K562 (cell line): ENCODE measurements around the gene RNU6-7.

Source experiments
- CHD2 ChIP-seq: IDR thresholded peaks from 2 replicates; pipeline ENCODE4 v1.6.1; 2011; ENCODE audit warnings: low read depth, low read length
- EZH2 ChIP-seq: IDR thresholded peaks from 2 replicates; pipeline ENCODE4 v1.6.1; 2012; ENCODE audit warnings: low read depth, mild to moderate bottlenecking, inconsistent platforms, low read length, borderline replicate concordance
- HMG20B ChIP-seq: fragments of 250-450 bp; sonication (Bioruptor Pico); IDR thresholded peaks from 2 replicates; pipeline ENCODE4 v1.5.0; 2021; ENCODE audit warnings: mild to moderate bottlenecking
- HNRNPH1 ChIP-seq: fragments of 200-400 bp; formaldehyde crosslinking; optimal IDR thresholded peaks from 2 replicates; pipeline ENCODE3; 2017; ENCODE audit warnings: low read depth, mild to moderate bottlenecking, low read length, moderate library complexity
- ILF3 ChIP-seq: fragments of 450-650 bp; IDR thresholded peaks from 2 replicates; pipeline ENCODE4 v1.6.1; 2018; ENCODE audit warnings: antibody characterized with exemption, mild to moderate bottlenecking, moderate library complexity, borderline replicate concordance
- PREB ChIP-seq: sonication (generic); formaldehyde crosslinking; IDR thresholded peaks from 2 replicates; pipeline ENCODE4 v1.8.1; 2023; ENCODE audit warnings: mild to moderate bottlenecking, missing genetic modification reagents
- RAD21 ChIP-seq, 2 experiments: fragments of 250-450 bp in 1 of 2; fragments of 450-650 bp in 1 of 2; sonication (Bioruptor Pico) in 1 of 2; formaldehyde crosslinking in 1 of 2; IDR thresholded peaks in 1 of 2; conservative IDR thresholded peaks in 1 of 2; 2 replicates each; pipeline versions ENCODE4 v1.4.0 to v1.8.0; 2020 to 2022; ENCODE audit warnings: mild to moderate bottlenecking in 2 of 2, moderate library complexity in 1 of 2
- SETDB1 ChIP-seq: IDR thresholded peaks from one replicate; pipeline ENCODE4 v1.6.1; 2012; ENCODE audit warnings: low read length, control low read depth, inconsistent platforms
- TCF3 ChIP-seq: sonication (generic); formaldehyde crosslinking; IDR thresholded peaks from 2 replicates; pipeline ENCODE4 v1.4.0; 2020; ENCODE audit warnings: mild to moderate bottlenecking, missing genetic modification reagents
- ZBTB43 ChIP-seq: sonication (generic); formaldehyde crosslinking; IDR thresholded peaks from 2 replicates; pipeline ENCODE4 v1.8.0; 2023; ENCODE audit warnings: mild to moderate bottlenecking, missing genetic modification reagents
- ZHX1 ChIP-seq: fragments of 150-350 bp; conservative IDR thresholded peaks from 2 replicates; pipeline ENCODE4 v1.6.1; 2014; ENCODE audit warnings: low read length
- ZNF696 ChIP-seq: fragments of 250-450 bp; sonication (Bioruptor Pico); conservative IDR thresholded peaks from 2 replicates; pipeline ENCODE4 v1.4.0; 2020; ENCODE audit warnings: mild to moderate bottlenecking, moderate library complexity

- no peak for TF ChIP-seq HMG20B (CRISPR knock-in tag)
- TF ChIP-seq PREB (CRISPR knock-in tag): no peak
- no peak for TF ChIP-seq SETDB1
- TF ChIP-seq TCF3 (CRISPR knock-in tag): no peak
- TF ChIP-seq ILF3: no peak
- TF ChIP-seq RAD21 (CRISPR knock-in tag; conservative IDR thresholded peaks at IDR 0.05 in 1 of 2, IDR thresholded peaks at IDR 0.05 in 1 of 2): no peak
- no peak for TF ChIP-seq HNRNPH1
- TF ChIP-seq ZBTB43: no peak
- no peak for TF ChIP-seq EZH2
- TF ChIP-seq ZNF696 (CRISPR knock-in tag): no peak
- TF ChIP-seq CHD2: no peak
- no peak for TF ChIP-seq ZHX1
Observed at GRCh38 chr14:32192712-32193373, 9.0 kb upstream of the RNU6-7 start.
